Calu3 (cell line): ENCODE data around the gene EIF2AK3. TPM values are rescaled to one million over a fixed set of nuclear protein-coding genes. Genes with fewer than 3 reads are reported as not detected.
"Not testable (repeated sequence)": the region's sequence is repeated elsewhere in the genome, so short reads cannot be mapped to it uniquely, and the experiment has no call there.

Experiments used
- BruUV-seq: library from RNA; stranded (reverse); fragments of 400-500 nt; replicated peaks from 2 replicates; lab custom pipeline; 2021; lab: Mats Ljungman, UMichigan
- CTCF ChIA-PET: fragments of 300-600 bp; sonication (Branson Sonifier 250); formaldehyde crosslinking; loops from one replicate; lab custom pipeline; 2022; ENCODE audit warnings: antibody characterized with exemption; lab: Charles Lee
- DNase-seq: peaks from one replicate; pipeline ENCODE4 v3.0.0; 2022
- H3K27ac Mint-ChIP-seq: one replicate; pipeline ENCODE4 v1.8.0; 2022; ENCODE audit warnings: mixed read lengths; ENCODE audit not compliant: unreplicated experiment
- H3K27me3 Mint-ChIP-seq: one replicate; pipeline ENCODE4 v1.8.0; 2022; ENCODE audit warnings: mixed read lengths; ENCODE audit not compliant: unreplicated experiment
- H3K36me3 Mint-ChIP-seq: one replicate; pipeline ENCODE4 v1.8.0; 2022; ENCODE audit warnings: mild to moderate bottlenecking, moderate library complexity, mixed read lengths; ENCODE audit not compliant: insufficient read depth, unreplicated experiment
- H3K4me1 Mint-ChIP-seq: one replicate; pipeline ENCODE4 v1.8.0; 2022; ENCODE audit warnings: mild to moderate bottlenecking, low read depth, mixed read lengths; ENCODE audit not compliant: unreplicated experiment
- H3K4me3 Mint-ChIP-seq: one replicate; pipeline ENCODE4 v1.8.0; 2022; ENCODE audit warnings: mild to moderate bottlenecking, low read depth, moderate library complexity, mixed read lengths; ENCODE audit not compliant: unreplicated experiment
- H3K9me3 Mint-ChIP-seq: one replicate; pipeline ENCODE4 v1.8.0; 2022; ENCODE audit warnings: low read depth, mixed read lengths; ENCODE audit not compliant: unreplicated experiment
- CTCF ChIP-seq: fragments of 200-600 bp; IDR thresholded peaks from one replicate; pipeline ENCODE4 v1.8.0; 2022; ENCODE audit warnings: antibody characterized with exemption; ENCODE audit not compliant: unreplicated experiment
- intact Hi-C: fragments of 100-400 bp; cut with micrococcal nuclease; formaldehyde crosslinking; loops from one replicate; pipeline ENCODE4 v1.10.0; 2022; ENCODE audit not compliant: unreplicated experiment
- total RNA-seq: library from RNA; stranded (reverse); gene quantifications from 2 replicates; pipeline ENCODE4 v1.2.3, GENCODE V29; 2022

EIF2AK3 gene
- total RNA-seq, 1 experiment from 2014 or later = 17.4 TPM

GRCh38 chr2:88657131-88657530 is 29.9 kb upstream of the EIF2AK3 start:
- DNase-seq = no peak
- Mint-ChIP-seq H3K27ac (no peak overlapping the region), H3K4me1 (peaks cover 24% of the 10 kb centered on the region), H3K9me3 (no peaks in the 10 kb centered on the region), H3K27me3 (no peaks in the 10 kb centered on the region), H3K4me3 (no peak overlapping the region), H3K36me3 (no peaks in the 10 kb centered on the region)
- intact Hi-C loops = no loop called here
- CTCF ChIA-PET = interaction anchor here (0.6 kb wide), 1 partner anchor 12 kb away, joined by 3 read pairs; no protein-coding TSS in a partner anchor
- BruUV-seq = no TSS peak
- no peak for TF ChIP-seq CTCF

GRCh38 chr2:88656690-88657089 is 29.4 kb upstream of the EIF2AK3 start:
- intact Hi-C loops = no loop called here
- H3K4me1 Mint-ChIP-seq = peaks cover 24% of the 10 kb centered on the region
- DNase-seq = no peak
- BruUV-seq = no TSS peak
- CTCF ChIA-PET = interaction anchor here (0.6 kb wide), 1 partner anchor 13 kb away, joined by 3 read pairs; no protein-coding TSS in a partner anchor
- H3K9me3 Mint-ChIP-seq = no peaks in the 10 kb centered on the region
- no peak overlapping the region for H3K4me3 Mint-ChIP-seq
- no peak overlapping the region for H3K27ac Mint-ChIP-seq
- TF ChIP-seq CTCF = no peak
- H3K27me3 Mint-ChIP-seq = no peaks in the 10 kb centered on the region
- H3K36me3 Mint-ChIP-seq = no peaks in the 10 kb centered on the region

GRCh38 chr2:88654714-88655113 is 27.4 kb upstream of the EIF2AK3 start:
- H3K36me3 Mint-ChIP-seq = no peaks in the 10 kb centered on the region

GRCh38 chr2:88651646-88652045 is 24.4 kb upstream of the EIF2AK3 start:
- Mint-ChIP-seq H3K4me1 (no peaks in the 10 kb centered on the region), H3K27ac (no peak overlapping the region), H3K36me3 (no peaks in the 10 kb centered on the region), H3K9me3 (no peaks in the 10 kb centered on the region), H3K4me3 (no peak overlapping the region), H3K27me3 (no peaks in the 10 kb centered on the region)
- TF ChIP-seq CTCF = no peak
- DNase-seq = no peak
- intact Hi-C loops = no loop called here
- no TSS peak for BruUV-seq
- CTCF ChIA-PET = no interaction called here

More at GRCh38 chr2:88654714-88655113, 27.4 kb upstream of the EIF2AK3 start:
- BruUV-seq = no TSS peak
- H3K27ac Mint-ChIP-seq = no peak overlapping the region
- no peak for DNase-seq
- intact Hi-C loops = no loop called here
- TF ChIP-seq CTCF = no peak
- CTCF ChIA-PET = no interaction called here
- no peaks in the 10 kb centered on the region for H3K9me3 Mint-ChIP-seq
- no peaks in the 10 kb centered on the region for H3K27me3 Mint-ChIP-seq
- H3K4me1 Mint-ChIP-seq = peaks cover 22% of the 10 kb centered on the region
- no peak overlapping the region for H3K4me3 Mint-ChIP-seq

GRCh38 chr2:88645291-88645882 is 18.1 kb upstream of the EIF2AK3 start:
- H3K36me3 Mint-ChIP-seq, BruUV-seq, DNase-seq, H3K27me3 Mint-ChIP-seq, intact Hi-C loops, H3K4me3 Mint-ChIP-seq, H3K27ac Mint-ChIP-seq, CTCF ChIA-PET, H3K9me3 Mint-ChIP-seq: not testable (repeated sequence)
- peaks cover 11% of the 10 kb centered on the region for H3K4me1 Mint-ChIP-seq
